Astrocyte (in vitro differentiated cells and primary cell): ENCODE results near the gene IFT81. TPM values are rescaled to one million over a fixed set of nuclear protein-coding genes. Genes with fewer than 3 reads are reported as not detected.
A peak's percentile ranks its signal among the peaks of the same experiment; 100 is the strongest.

ENCODE experiments used
- DNase-seq: peaks from one replicate; pipeline ENCODE4 v3.0.0-alpha.2; 2010; ENCODE audit warnings: low read depth
- FAIRE-seq: peaks from 2 replicates; lab custom pipeline; 2011; peaks lifted over from hg19 to GRCh38; lab: Jason Lieb, UNC
- H2AFZ ChIP-seq: 2 replicates; pipeline ENCODE4 v1.6.0; 2012; ENCODE audit warnings: low read depth, low read length, inconsistent platforms
- H3K27ac ChIP-seq: 2 replicates; pipeline ENCODE4 v1.5.1; 2011; ENCODE audit warnings: low read depth, low read length, inconsistent platforms
- H3K27me3 ChIP-seq: 2 replicates; pipeline ENCODE4 v1.6.0; 2011; ENCODE audit warnings: low read length, inconsistent platforms; ENCODE audit not compliant: insufficient read depth
- H3K36me3 ChIP-seq: 2 replicates; pipeline ENCODE4 v1.5.1; 2011; ENCODE audit warnings: low read length, inconsistent platforms; ENCODE audit not compliant: insufficient read depth
- H3K4me1 ChIP-seq: 2 replicates; pipeline ENCODE4 v1.5.1; 2011; ENCODE audit warnings: low read length, inconsistent platforms; ENCODE audit not compliant: insufficient read depth
- H3K4me2 ChIP-seq: 2 replicates; pipeline ENCODE4 v1.6.0; 2012; ENCODE audit warnings: low read length, inconsistent platforms
- H3K4me3 ChIP-seq: 2 replicates; pipeline ENCODE4 v1.5.1; 2011; ENCODE audit warnings: low read depth, mild to moderate bottlenecking, low read length, inconsistent platforms; ENCODE audit not compliant: insufficient read depth
- H3K79me2 ChIP-seq: 2 replicates; pipeline ENCODE4 v1.6.0; 2012; ENCODE audit warnings: mild to moderate bottlenecking, low read length, inconsistent platforms; ENCODE audit not compliant: insufficient read depth
- H3K9ac ChIP-seq: 2 replicates; pipeline ENCODE4 v1.6.0; 2012; ENCODE audit warnings: mild to moderate bottlenecking, low read length, inconsistent platforms
- H3K9me3 ChIP-seq: 2 replicates; pipeline ENCODE4 v1.5.1; 2012; ENCODE audit warnings: low read depth, mild to moderate bottlenecking, low read length, inconsistent platforms; ENCODE audit not compliant: insufficient read depth
- H4K20me1 ChIP-seq: 2 replicates; pipeline ENCODE4 v1.6.0; 2012; ENCODE audit warnings: low read length, inconsistent platforms; ENCODE audit not compliant: insufficient read depth
- H3K27ac Mint-ChIP-seq: one replicate; pipeline ENCODE4 v1.8.0; 2021; ENCODE audit warnings: mild to moderate bottlenecking, mixed read lengths; ENCODE audit not compliant: unreplicated experiment
- H3K27me3 Mint-ChIP-seq: one replicate; pipeline ENCODE4 v1.8.0; 2021; ENCODE audit warnings: low read depth, mixed read lengths; ENCODE audit not compliant: unreplicated experiment
- H3K36me3 Mint-ChIP-seq: one replicate; pipeline ENCODE4 v1.8.0; 2021; ENCODE audit warnings: low read depth, mixed read lengths; ENCODE audit not compliant: unreplicated experiment
- H3K4me1 Mint-ChIP-seq: one replicate; pipeline ENCODE4 v1.8.0; 2021; ENCODE audit warnings: low read depth, mixed read lengths; ENCODE audit not compliant: unreplicated experiment
- H3K4me3 Mint-ChIP-seq: one replicate; pipeline ENCODE4 v1.8.0; 2021; ENCODE audit warnings: mild to moderate bottlenecking, moderate library complexity, mixed read lengths; ENCODE audit not compliant: unreplicated experiment
- H3K9me3 Mint-ChIP-seq: one replicate; pipeline ENCODE4 v1.8.0; 2021; ENCODE audit warnings: mild to moderate bottlenecking, mixed read lengths; ENCODE audit not compliant: unreplicated experiment
- EZH2 ChIP-seq: IDR thresholded peaks from 2 replicates; pipeline ENCODE4 v1.6.1; 2012; ENCODE audit warnings: mild to moderate bottlenecking, low read length, inconsistent platforms; ENCODE audit not compliant: insufficient read depth
- total RNA-seq: library from RNA; stranded (reverse); gene quantifications from 2 replicates; pipeline ENCODE4 v1.2.1, GENCODE V29; 2021
- TF ChIP-seq, protein P1 (sequence below): IDR thresholded peaks from 2 replicates; pipeline ENCODE4 v1.5.1; 2011; ENCODE audit warnings: low read depth, mild to moderate bottlenecking, inconsistent platforms, low read length, moderate library complexity; ENCODE audit not compliant: insufficient read depth

The IFT81 gene
- total RNA-seq, 1 donor from 2014 or later = 12.3 TPM

DNA sequence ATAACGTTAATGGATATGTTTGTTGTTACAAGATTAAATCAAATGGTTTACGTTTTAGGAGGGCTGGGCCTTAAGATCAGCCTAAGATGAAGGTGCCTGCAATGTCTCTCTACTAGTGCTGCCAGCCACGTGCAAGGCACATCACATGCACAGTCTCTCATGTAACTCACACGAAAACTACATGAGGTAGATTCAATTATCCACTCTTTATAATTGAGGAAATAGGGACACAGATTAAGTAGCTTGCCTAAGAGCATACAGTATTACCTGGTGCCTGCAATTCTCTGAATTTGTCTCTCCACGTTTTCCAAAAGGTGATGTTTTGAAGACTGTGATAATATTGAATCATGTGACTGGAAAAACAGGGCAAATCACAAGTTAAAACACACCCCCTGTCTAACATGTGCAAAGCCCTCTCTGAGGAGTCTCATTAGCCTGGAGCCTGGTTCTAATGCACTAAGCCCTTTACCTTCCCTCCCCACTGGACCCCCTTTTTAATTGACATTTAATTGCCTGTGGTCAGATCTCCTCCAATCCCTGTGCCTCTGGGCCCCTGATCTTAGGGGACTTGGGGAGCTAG is 142.3 kb downstream of the IFT81 start:
- H2AFZ ChIP-seq = no peak overlapping the region
- peak overlapping the region; percentile 64 for H3K27ac ChIP-seq
- peak overlapping the region; percentile 25 for H3K9ac ChIP-seq
- peak overlapping the region; percentile 71 for H3K4me2 ChIP-seq
- FAIRE-seq (no peak), DNase-seq (no peak)
- H3K36me3 ChIP-seq = no peaks in the 10 kb centered on the region
- H3K36me3 Mint-ChIP-seq = no peaks in the 10 kb centered on the region
- H3K27ac Mint-ChIP-seq = no peak overlapping the region
- H3K9me3 Mint-ChIP-seq = no peaks in the 10 kb centered on the region
- H3K9me3 ChIP-seq = no peaks in the 10 kb centered on the region
- no peaks in the 10 kb centered on the region for H3K27me3 Mint-ChIP-seq
- no peaks in the 10 kb centered on the region for H3K27me3 ChIP-seq
- TF ChIP-seq, protein P1, sequence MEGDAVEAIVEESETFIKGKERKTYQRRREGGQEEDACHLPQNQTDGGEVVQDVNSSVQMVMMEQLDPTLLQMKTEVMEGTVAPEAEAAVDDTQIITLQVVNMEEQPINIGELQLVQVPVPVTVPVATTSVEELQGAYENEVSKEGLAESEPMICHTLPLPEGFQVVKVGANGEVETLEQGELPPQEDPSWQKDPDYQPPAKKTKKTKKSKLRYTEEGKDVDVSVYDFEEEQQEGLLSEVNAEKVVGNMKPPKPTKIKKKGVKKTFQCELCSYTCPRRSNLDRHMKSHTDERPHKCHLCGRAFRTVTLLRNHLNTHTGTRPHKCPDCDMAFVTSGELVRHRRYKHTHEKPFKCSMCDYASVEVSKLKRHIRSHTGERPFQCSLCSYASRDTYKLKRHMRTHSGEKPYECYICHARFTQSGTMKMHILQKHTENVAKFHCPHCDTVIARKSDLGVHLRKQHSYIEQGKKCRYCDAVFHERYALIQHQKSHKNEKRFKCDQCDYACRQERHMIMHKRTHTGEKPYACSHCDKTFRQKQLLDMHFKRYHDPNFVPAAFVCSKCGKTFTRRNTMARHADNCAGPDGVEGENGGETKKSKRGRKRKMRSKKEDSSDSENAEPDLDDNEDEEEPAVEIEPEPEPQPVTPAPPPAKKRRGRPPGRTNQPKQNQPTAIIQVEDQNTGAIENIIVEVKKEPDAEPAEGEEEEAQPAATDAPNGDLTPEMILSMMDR = no peak
- TF ChIP-seq EZH2 = no peak
- H3K4me1 ChIP-seq = peaks cover 29% of the 10 kb centered on the region
- H3K4me3 ChIP-seq = peak overlapping the region; percentile 3
- no peak overlapping the region for H3K4me3 Mint-ChIP-seq
- no peaks in the 10 kb centered on the region for H4K20me1 ChIP-seq
- no peaks in the 10 kb centered on the region for H3K79me2 ChIP-seq
- peaks cover 31% of the 10 kb centered on the region for H3K4me1 Mint-ChIP-seq

DNA sequence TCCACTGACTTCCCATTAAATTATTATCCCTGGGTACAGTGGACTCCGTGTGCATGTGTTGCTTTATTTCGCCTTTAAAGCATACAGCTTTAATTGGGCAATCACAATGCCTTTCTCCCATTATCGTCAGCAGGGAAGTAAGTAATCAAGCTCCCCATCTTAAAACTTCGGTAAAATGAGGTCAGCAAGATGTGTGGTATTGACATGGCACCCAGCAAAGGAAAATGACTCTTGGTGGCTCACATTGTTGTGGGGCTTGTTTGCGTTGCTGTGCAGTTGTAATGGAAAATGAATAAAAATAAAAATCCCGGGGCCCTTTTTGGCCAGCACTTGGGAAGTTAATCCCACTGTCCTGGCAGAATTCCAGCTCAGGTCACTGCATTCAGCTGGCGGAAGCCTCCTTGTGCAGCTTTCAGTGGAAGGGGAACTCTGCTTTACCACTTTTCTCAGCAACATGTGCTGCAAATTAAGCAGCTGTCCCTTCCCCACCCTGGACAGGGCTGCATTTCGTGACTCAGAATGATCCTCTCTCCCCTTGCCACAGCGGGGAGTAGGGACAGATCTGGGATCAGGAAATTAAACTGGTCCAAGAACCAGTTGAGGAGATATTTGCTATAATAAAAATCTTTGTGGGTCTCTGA is 142.9 kb downstream of the IFT81 start:
- Mint-ChIP-seq H3K36me3 (no peaks in the 10 kb centered on the region), H3K9me3 (no peaks in the 10 kb centered on the region), H3K4me1 (peaks cover 31% of the 10 kb centered on the region), H3K4me3 (no peak overlapping the region), H3K27ac (no peak overlapping the region), H3K27me3 (no peaks in the 10 kb centered on the region)
- Histone ChIP-seq H3K4me1 (peaks cover 29% of the 10 kb centered on the region), H3K27ac (peak overlapping the region; percentile 64), H3K27me3 (no peaks in the 10 kb centered on the region), H3K9ac (peak overlapping the region; percentile 25), H3K4me3 (peak overlapping the region; percentile 3), H3K79me2 (no peaks in the 10 kb centered on the region), H4K20me1 (no peaks in the 10 kb centered on the region), H3K4me2 (peak overlapping the region; percentile 71), H3K36me3 (no peaks in the 10 kb centered on the region), H3K9me3 (no peaks in the 10 kb centered on the region), H2AFZ (no peak overlapping the region)
- DNase-seq (peak; percentile 78), FAIRE-seq (no peak)
- TF ChIP-seq, protein P1 = no peak
- no peak for TF ChIP-seq EZH2

Other genes with a start within 250 kb of the IFT81 start
- gene GLTP, start 243.8 kb upstream of the IFT81 start, total RNA-seq = 23.5 and 27.1 TPM in 2 replicates
- 6.8 and 8.6 TPM in 2 replicates for gene TCHP, start 224.1 kb upstream of the IFT81 start, total RNA-seq
- 32.7 and 33.4 TPM in 2 replicates for gene GIT2, start 128.0 kb upstream of the IFT81 start, total RNA-seq
- gene ANKRD13A, start 124.9 kb upstream of the IFT81 start, total RNA-seq = 22.5 and 23.9 TPM in 2 replicates
- 11.5 and 13.0 TPM in 2 replicates for gene C12orf76, start 75.8 kb upstream of the IFT81 start, total RNA-seq
- gene ATP2A2, start 156.9 kb downstream of the IFT81 start, total RNA-seq = 262 TPM in 2 replicates